ENCODE data around the gene PHKB.

Gene PHKB

GRCh38 chr16:47577029-47577428 lies 115.9 kb downstream of the PHKB start:
- Histone ChIP-seq H2AK5ac (ENCODE audit: low read length) (no peak overlapping the region), H4K8ac (ENCODE audit: low read depth, low read length) (no peak overlapping the region), H3K18ac (ENCODE audit: low read length) (no peak overlapping the region), H3K27ac (ENCODE audit: low read depth, low read length) (no peak overlapping the region), H3K23ac (ENCODE audit: low read length) (no peak overlapping the region), H3K79me1 (ENCODE audit: low read length) (no peaks in the 10 kb centered on the region), H3K4me3 (ENCODE audit: low read length) (no peak overlapping the region), H2BK5ac (ENCODE audit: low read length) (no peak overlapping the region), H3K9ac (ENCODE audit: low read length) (no peak overlapping the region), H3K36me3 (ENCODE audit: control insufficient read depth, insufficient read depth, low read length) (peaks cover 2% of the 10 kb centered on the region), H3K4me2 (ENCODE audit: low read length) (no peak overlapping the region), H3K4ac (ENCODE audit: low read depth, low read length) (no peak overlapping the region), H3K79me2 (ENCODE audit: control insufficient read depth, insufficient read depth, low read length) (no peaks in the 10 kb centered on the region), H4K5ac (ENCODE audit: low read length) (no peak overlapping the region), H3K27me3 (ENCODE audit: insufficient read depth, low read length, poor library complexity) (no peaks in the 10 kb centered on the region), H2BK120ac (ENCODE audit: low read depth, low read length) (no peak overlapping the region), H3K4me1 (ENCODE audit: control insufficient read depth, low read depth, low read length) (no peaks in the 10 kb centered on the region), H3K56ac (ENCODE audit: low read length) (no peak overlapping the region), H2BK15ac (replicated peaks; ENCODE audit: low read depth) (no peak overlapping the region)
- no peak for DNase-seq

GRCh38 chr16:47578033-47578432 lies 116.9 kb downstream of the PHKB start:
- Histone ChIP-seq H3K27ac (ENCODE audit: low read depth, low read length) (no peak overlapping the region), H3K4ac (ENCODE audit: low read depth, low read length) (no peak overlapping the region), H4K5ac (ENCODE audit: low read length) (no peak overlapping the region), H3K9ac (ENCODE audit: low read length) (no peak overlapping the region), H3K23ac (ENCODE audit: low read length) (no peak overlapping the region), H2BK15ac (replicated peaks; ENCODE audit: low read depth) (no peak overlapping the region), H3K4me2 (ENCODE audit: low read length) (no peak overlapping the region), H3K56ac (ENCODE audit: low read length) (no peak overlapping the region), H2AK5ac (ENCODE audit: low read length) (no peak overlapping the region), H2BK120ac (ENCODE audit: low read depth, low read length) (no peak overlapping the region), H3K36me3 (ENCODE audit: control insufficient read depth, insufficient read depth, low read length) (no peaks in the 10 kb centered on the region), H3K4me3 (ENCODE audit: low read length) (no peak overlapping the region), H3K79me2 (ENCODE audit: control insufficient read depth, insufficient read depth, low read length) (no peaks in the 10 kb centered on the region), H3K18ac (ENCODE audit: low read length) (no peak overlapping the region), H3K4me1 (ENCODE audit: control insufficient read depth, low read depth, low read length) (no peaks in the 10 kb centered on the region), H4K8ac (ENCODE audit: low read depth, low read length) (no peak overlapping the region), H3K79me1 (ENCODE audit: low read length) (no peaks in the 10 kb centered on the region), H2BK5ac (ENCODE audit: low read length) (no peak overlapping the region), H3K27me3 (ENCODE audit: insufficient read depth, low read length, poor library complexity) (no peaks in the 10 kb centered on the region)
- WGBS (ENCODE audit: extremely low coverage, insufficient coverage, low lambda C conversion rate): 100% methylated on average over 1 of the region's 3 CpGs
- DNase-seq: no peak

- Histone ChIP-seq H3K18ac (ENCODE audit: low read length) (no peak overlapping the region), H2BK5ac (ENCODE audit: low read length) (no peak overlapping the region)
These were observed 117.4 kb downstream of the PHKB start for GRCh38 chr16:47578573-47578972.

GRCh38 chr16:47581114-47581513 lies 120.0 kb downstream of the PHKB start:
- no peak overlapping the region for H3K4me2 ChIP-seq (ENCODE audit: low read length)
- WGBS (ENCODE audit: extremely low coverage, insufficient coverage, low lambda C conversion rate): no CpG with 5 or more reads among the region's 2 CpGs
- no peak overlapping the region for H3K4ac ChIP-seq (ENCODE audit: low read depth, low read length)
- H3K18ac ChIP-seq (ENCODE audit: low read length): no peak overlapping the region
- H3K79me2 ChIP-seq (ENCODE audit: control insufficient read depth, insufficient read depth, low read length): no peaks in the 10 kb centered on the region
- DNase-seq: peak; percentile 32
- H2BK120ac ChIP-seq (ENCODE audit: low read depth, low read length): no peak overlapping the region
- H2BK5ac ChIP-seq (ENCODE audit: low read length): no peak overlapping the region
- H3K23ac ChIP-seq (ENCODE audit: low read length): no peak overlapping the region
- no peaks in the 10 kb centered on the region for H3K79me1 ChIP-seq (ENCODE audit: low read length)
- H3K27me3 ChIP-seq (ENCODE audit: insufficient read depth, low read length, poor library complexity): no peaks in the 10 kb centered on the region
- no peak overlapping the region for H3K9ac ChIP-seq (ENCODE audit: low read length)
- H3K56ac ChIP-seq (ENCODE audit: low read length): no peak overlapping the region
- no peak overlapping the region for H4K5ac ChIP-seq (ENCODE audit: low read length)
- no peak overlapping the region for H2BK15ac ChIP-seq (replicated peaks; ENCODE audit: low read depth)
- no peak overlapping the region for H3K4me3 ChIP-seq (ENCODE audit: low read length)
- no peaks in the 10 kb centered on the region for H3K36me3 ChIP-seq (ENCODE audit: control insufficient read depth, insufficient read depth, low read length)
- H3K27ac ChIP-seq (ENCODE audit: low read depth, low read length): no peak overlapping the region
- H3K4me1 ChIP-seq (ENCODE audit: control insufficient read depth, low read depth, low read length): peaks cover 3% of the 10 kb centered on the region
- H2AK5ac ChIP-seq (ENCODE audit: low read length): no peak overlapping the region
- H4K8ac ChIP-seq (ENCODE audit: low read depth, low read length): no peak overlapping the region

More at GRCh38 chr16:47578573-47578972, 117.4 kb downstream of the PHKB start:
- Histone ChIP-seq H4K8ac (ENCODE audit: low read depth, low read length) (no peak overlapping the region), H4K5ac (ENCODE audit: low read length) (no peak overlapping the region), H2BK15ac (replicated peaks; ENCODE audit: low read depth) (no peak overlapping the region), H2BK120ac (ENCODE audit: low read depth, low read length) (no peak overlapping the region), H3K27me3 (ENCODE audit: insufficient read depth, low read length, poor library complexity) (no peaks in the 10 kb centered on the region), H3K4me2 (ENCODE audit: low read length) (no peak overlapping the region), H3K79me1 (ENCODE audit: low read length) (no peaks in the 10 kb centered on the region), H3K23ac (ENCODE audit: low read length) (no peak overlapping the region), H3K4me1 (ENCODE audit: control insufficient read depth, low read depth, low read length) (no peaks in the 10 kb centered on the region), H3K4me3 (ENCODE audit: low read length) (no peak overlapping the region), H3K27ac (ENCODE audit: low read depth, low read length) (no peak overlapping the region), H3K56ac (ENCODE audit: low read length) (no peak overlapping the region), H3K79me2 (ENCODE audit: control insufficient read depth, insufficient read depth, low read length) (no peaks in the 10 kb centered on the region), H3K9ac (ENCODE audit: low read length) (no peak overlapping the region), H3K4ac (ENCODE audit: low read depth, low read length) (no peak overlapping the region), H2AK5ac (ENCODE audit: low read length) (no peak overlapping the region), H3K36me3 (ENCODE audit: control insufficient read depth, insufficient read depth, low read length) (no peaks in the 10 kb centered on the region)
- no CpG with 5 or more reads among the region's 1 CpG for WGBS (ENCODE audit: extremely low coverage, insufficient coverage, low lambda C conversion rate)
- peak; percentile 19 for DNase-seq

DNA sequence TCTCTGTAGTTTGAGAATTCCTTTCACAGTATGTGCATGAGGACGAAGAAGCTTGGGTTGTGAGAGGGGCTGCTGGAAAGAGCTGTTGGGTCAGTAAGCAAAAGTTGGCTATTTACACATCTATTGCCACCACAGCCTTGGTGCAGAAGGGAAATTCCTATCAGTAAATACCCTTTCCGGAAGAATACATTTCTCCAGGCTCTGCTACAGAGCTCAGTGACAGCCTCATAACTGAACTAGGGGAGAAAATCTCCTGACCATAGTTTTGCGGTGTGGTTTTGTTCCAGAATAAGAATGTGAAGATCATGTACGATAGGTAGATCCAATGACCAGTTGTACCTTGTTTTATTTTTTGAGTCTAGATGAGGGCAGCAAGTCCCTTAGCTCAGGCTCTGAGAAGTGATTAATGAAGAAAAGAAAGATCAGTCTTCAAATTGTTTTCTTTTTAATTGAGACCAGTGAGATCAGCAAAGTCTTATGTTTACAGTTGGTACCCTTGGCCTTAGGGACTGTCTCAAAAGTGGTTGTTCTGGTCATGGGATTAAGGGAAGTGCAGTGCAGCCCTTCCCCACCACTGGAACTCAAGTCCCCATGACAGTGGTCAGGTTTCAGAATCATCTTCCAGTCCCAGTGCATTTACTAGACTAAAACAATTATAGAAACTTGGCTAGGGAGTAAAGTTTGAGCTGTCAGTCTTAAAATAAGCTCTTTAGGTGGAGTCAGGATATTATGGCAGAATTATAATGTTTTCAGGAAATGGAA lies 123.5 kb downstream of the PHKB start:
- H4K5ac ChIP-seq (ENCODE audit: low read length): no peak overlapping the region
- H3K27ac ChIP-seq (ENCODE audit: low read depth, low read length): no peak overlapping the region
- WGBS (ENCODE audit: extremely low coverage, insufficient coverage, low lambda C conversion rate): no CpG with 5 or more reads among the region's 4 CpGs
- no peak overlapping the region for H3K9ac ChIP-seq (ENCODE audit: low read length)
- no peaks in the 10 kb centered on the region for H3K27me3 ChIP-seq (ENCODE audit: insufficient read depth, low read length, poor library complexity)
- DNase-seq: no peak
- peaks cover 3% of the 10 kb centered on the region for H3K4me1 ChIP-seq (ENCODE audit: control insufficient read depth, low read depth, low read length)
- H2BK15ac ChIP-seq (replicated peaks; ENCODE audit: low read depth): no peak overlapping the region
- no peaks in the 10 kb centered on the region for H3K79me2 ChIP-seq (ENCODE audit: control insufficient read depth, insufficient read depth, low read length)
- no peaks in the 10 kb centered on the region for H3K36me3 ChIP-seq (ENCODE audit: control insufficient read depth, insufficient read depth, low read length)
- no peaks in the 10 kb centered on the region for H3K79me1 ChIP-seq (ENCODE audit: low read length)
- H3K56ac ChIP-seq (ENCODE audit: low read length): no peak overlapping the region
- no peak overlapping the region for H3K23ac ChIP-seq (ENCODE audit: low read length)
- no peak overlapping the region for H3K4ac ChIP-seq (ENCODE audit: low read depth, low read length)
- peak overlapping the region; percentile 18 for H3K18ac ChIP-seq (ENCODE audit: low read length)
- H2BK120ac ChIP-seq (ENCODE audit: low read depth, low read length): no peak overlapping the region
- H2BK5ac ChIP-seq (ENCODE audit: low read length): no peak overlapping the region
- no peak overlapping the region for H3K4me3 ChIP-seq (ENCODE audit: low read length)
- no peak overlapping the region for H3K4me2 ChIP-seq (ENCODE audit: low read length)
- H4K8ac ChIP-seq (ENCODE audit: low read depth, low read length): no peak overlapping the region
- H2AK5ac ChIP-seq (ENCODE audit: low read length): no peak overlapping the region

DNA sequence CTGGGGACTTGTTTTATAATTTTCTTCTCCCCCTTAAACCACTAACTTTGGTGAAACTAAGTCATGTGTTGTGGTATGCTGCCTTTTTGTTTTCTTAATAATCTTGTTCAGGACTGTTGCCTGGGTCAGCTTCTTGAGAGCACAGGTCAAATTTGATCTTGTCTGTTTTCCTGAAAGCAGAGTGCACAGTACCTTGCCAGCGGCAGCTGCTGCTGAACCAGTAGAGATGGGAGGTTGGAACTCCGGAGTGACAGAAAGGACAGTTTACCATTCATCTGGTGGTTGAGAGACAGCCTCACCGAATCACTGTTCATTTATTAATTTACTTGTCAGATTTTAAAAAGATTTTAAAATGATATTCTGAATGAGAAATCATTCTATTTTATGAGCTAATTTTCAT lies 125.0 kb downstream of the PHKB start:
- Histone ChIP-seq H3K79me1 (ENCODE audit: low read length) (no peaks in the 10 kb centered on the region), H3K4me3 (ENCODE audit: low read length) (no peak overlapping the region), H4K5ac (ENCODE audit: low read length) (no peak overlapping the region), H3K9ac (ENCODE audit: low read length) (no peak overlapping the region), H2BK120ac (ENCODE audit: low read depth, low read length) (no peak overlapping the region), H3K27ac (ENCODE audit: low read depth, low read length) (no peak overlapping the region), H3K56ac (ENCODE audit: low read length) (no peak overlapping the region), H2BK15ac (replicated peaks; ENCODE audit: low read depth) (no peak overlapping the region), H3K18ac (ENCODE audit: low read length) (no peak overlapping the region), H3K36me3 (ENCODE audit: control insufficient read depth, insufficient read depth, low read length) (no peaks in the 10 kb centered on the region), H3K23ac (ENCODE audit: low read length) (no peak overlapping the region), H3K4ac (ENCODE audit: low read depth, low read length) (no peak overlapping the region), H4K8ac (ENCODE audit: low read depth, low read length) (no peak overlapping the region), H2AK5ac (ENCODE audit: low read length) (no peak overlapping the region), H3K27me3 (ENCODE audit: insufficient read depth, low read length, poor library complexity) (no peaks in the 10 kb centered on the region), H2BK5ac (ENCODE audit: low read length) (no peak overlapping the region), H3K4me2 (ENCODE audit: low read length) (no peak overlapping the region), H3K4me1 (ENCODE audit: control insufficient read depth, low read depth, low read length) (peaks cover 3% of the 10 kb centered on the region), H3K79me2 (ENCODE audit: control insufficient read depth, insufficient read depth, low read length) (no peaks in the 10 kb centered on the region)
- DNase-seq: no peak
- WGBS (ENCODE audit: extremely low coverage, insufficient coverage, low lambda C conversion rate): no CpG with 5 or more reads among the region's 3 CpGs

Measured in mesendoderm (in vitro differentiated cells).